ENCODE measurements around the gene EPSTI1.
"Not testable (repeated sequence)": the region's sequence is repeated elsewhere in the genome, so short reads cannot be mapped to it uniquely, and the experiment has no call there.

Gene EPSTI1

DNA sequence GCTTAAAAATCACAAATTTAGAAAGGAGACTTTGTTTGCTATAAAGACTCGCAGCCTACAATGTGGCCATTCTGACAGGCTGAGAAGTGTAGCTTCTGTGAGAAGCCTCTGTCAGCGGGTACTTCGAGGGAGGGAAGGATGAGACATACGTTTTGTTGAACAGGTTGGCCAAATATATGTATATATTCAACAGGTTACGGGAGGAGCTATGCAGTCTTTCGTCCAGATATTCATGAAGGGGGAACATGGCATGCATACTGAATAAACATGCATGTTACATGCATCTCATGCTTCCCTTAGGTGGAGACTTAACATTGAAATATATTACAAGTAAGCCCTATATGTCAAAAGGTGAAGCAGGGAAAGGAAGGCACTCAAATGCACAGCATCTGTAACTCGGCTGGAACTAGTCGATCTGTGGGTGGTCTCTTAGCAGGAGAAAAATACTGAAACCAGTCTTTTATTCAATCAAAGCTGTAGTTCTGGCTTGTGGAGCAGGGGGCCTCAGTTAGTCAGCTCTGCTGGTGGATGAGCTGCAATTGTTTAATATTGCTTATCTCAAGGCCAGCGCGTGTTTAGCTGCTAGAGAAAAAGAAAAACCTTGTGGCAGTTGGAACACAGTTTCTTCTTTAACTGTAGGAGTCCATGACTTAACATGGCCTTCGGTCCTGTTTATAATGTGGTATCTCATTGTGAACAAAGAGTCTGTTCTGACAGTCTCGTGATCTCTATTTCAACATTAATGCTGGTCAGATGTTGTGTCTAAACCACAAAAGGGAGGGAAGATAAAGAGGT is 116.4 kb downstream of the EPSTI1 start:
- in situ Hi-C loops (cut with MboI; ENCODE audit: low sequenced_read_pairs, unreplicated experiment): no loop called here
- no peak for DNase-seq (ENCODE audit: low spot score)
- TF ChIP-seq, protein P1, sequence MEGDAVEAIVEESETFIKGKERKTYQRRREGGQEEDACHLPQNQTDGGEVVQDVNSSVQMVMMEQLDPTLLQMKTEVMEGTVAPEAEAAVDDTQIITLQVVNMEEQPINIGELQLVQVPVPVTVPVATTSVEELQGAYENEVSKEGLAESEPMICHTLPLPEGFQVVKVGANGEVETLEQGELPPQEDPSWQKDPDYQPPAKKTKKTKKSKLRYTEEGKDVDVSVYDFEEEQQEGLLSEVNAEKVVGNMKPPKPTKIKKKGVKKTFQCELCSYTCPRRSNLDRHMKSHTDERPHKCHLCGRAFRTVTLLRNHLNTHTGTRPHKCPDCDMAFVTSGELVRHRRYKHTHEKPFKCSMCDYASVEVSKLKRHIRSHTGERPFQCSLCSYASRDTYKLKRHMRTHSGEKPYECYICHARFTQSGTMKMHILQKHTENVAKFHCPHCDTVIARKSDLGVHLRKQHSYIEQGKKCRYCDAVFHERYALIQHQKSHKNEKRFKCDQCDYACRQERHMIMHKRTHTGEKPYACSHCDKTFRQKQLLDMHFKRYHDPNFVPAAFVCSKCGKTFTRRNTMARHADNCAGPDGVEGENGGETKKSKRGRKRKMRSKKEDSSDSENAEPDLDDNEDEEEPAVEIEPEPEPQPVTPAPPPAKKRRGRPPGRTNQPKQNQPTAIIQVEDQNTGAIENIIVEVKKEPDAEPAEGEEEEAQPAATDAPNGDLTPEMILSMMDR (IDR thresholded peaks at IDR 0.05; ENCODE audit: borderline replicate concordance, control extremely low read depth, extremely low read depth, insufficient read depth, missing control alignments): no peak

DNA sequence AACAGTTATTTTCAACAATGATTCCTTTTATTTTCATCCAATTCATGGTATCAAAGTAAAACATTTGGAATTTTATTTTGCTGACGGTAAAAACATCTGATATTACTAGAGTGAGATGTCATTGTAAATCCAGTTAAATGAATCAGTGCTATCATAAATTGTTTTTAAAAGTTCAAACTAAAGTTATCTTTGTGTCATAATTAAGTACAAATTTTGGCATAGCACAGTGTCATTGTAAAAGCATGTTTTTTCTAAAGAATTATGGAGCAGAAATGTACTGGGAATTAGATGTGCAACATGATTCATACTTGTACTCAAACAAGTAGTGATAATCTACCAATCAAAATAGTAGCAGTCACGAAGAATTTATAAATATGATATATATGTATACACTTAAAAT is 117.8 kb downstream of the EPSTI1 start:
- in situ Hi-C loops (cut with MboI; ENCODE audit: low sequenced_read_pairs, unreplicated experiment): no loop called here
- no peak for DNase-seq (ENCODE audit: low spot score)
- TF ChIP-seq, protein P1 (IDR thresholded peaks at IDR 0.05; ENCODE audit: borderline replicate concordance, control extremely low read depth, extremely low read depth, insufficient read depth, missing control alignments): no peak

DNA sequence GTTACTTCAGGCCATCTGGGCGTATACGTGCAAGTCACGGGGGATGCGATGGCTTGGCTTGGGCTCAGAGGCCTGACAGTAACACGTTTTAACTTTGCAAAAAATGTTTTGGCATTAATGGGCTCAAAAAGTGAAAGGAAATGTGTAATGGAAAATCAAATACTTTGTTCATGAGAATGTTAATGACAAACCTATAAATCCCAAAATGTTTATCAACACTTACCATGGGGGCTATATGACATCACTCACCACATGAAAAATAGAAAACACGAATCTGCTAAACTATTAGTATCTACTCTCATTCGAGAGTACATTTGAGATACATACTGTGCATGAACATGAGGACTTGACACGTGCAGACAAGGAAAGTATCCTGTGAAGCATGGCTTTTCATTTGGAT is 119.0 kb downstream of the EPSTI1 start:
- no peak for DNase-seq (ENCODE audit: low spot score)
- TF ChIP-seq, protein P1 (IDR thresholded peaks at IDR 0.05; ENCODE audit: borderline replicate concordance, control extremely low read depth, extremely low read depth, insufficient read depth, missing control alignments): no peak
- in situ Hi-C loops (cut with MboI; ENCODE audit: low sequenced_read_pairs, unreplicated experiment): no loop called here

DNA sequence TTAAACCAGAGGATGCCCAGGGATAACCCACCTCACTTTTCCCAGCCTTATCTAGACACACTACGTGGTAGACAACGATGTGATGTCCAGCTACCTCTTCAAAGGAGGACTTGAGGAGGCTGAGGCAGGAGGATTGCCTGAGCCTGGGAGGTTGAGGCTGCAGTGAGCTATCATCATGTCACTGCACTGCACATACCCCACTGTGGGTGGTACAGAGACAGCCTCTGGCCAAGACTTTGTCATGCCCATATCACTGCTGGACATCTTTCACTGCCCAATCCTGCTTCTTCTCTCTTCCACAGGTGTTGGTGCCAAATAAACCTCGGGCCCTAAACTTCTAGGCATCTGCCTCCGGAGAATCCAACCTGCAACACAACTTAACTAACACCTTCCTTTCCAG is 124.8 kb downstream of the EPSTI1 start:
- TF ChIP-seq, protein P1 (IDR thresholded peaks at IDR 0.05; ENCODE audit: borderline replicate concordance, control extremely low read depth, extremely low read depth, insufficient read depth, missing control alignments): no peak
- in situ Hi-C loops (cut with MboI; ENCODE audit: low sequenced_read_pairs, unreplicated experiment): no loop called here
- no peak for DNase-seq (ENCODE audit: low spot score)

DNA sequence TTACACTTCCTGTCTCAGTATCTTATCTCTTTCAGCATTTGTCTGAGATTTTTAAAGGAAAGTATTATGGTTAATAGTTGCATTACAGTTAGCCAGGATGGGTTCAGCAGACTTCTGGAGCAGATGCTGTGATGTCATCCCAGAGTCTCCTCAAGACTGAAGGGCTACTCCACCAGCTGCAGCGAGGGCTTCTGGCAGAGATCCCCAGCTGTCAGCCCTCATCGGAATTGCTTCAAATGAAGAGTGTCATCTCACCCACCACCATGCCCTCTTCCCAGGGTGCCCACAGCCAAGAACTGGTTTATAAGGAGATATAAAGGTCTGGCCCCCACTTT is 126.3 kb downstream of the EPSTI1 start:
- in situ Hi-C loops (cut with MboI; ENCODE audit: low sequenced_read_pairs, unreplicated experiment): no loop called here
- TF ChIP-seq, protein P1 (IDR thresholded peaks at IDR 0.05; ENCODE audit: borderline replicate concordance, control extremely low read depth, extremely low read depth, insufficient read depth, missing control alignments): no peak
- DNase-seq (ENCODE audit: low spot score): no peak

DNA sequence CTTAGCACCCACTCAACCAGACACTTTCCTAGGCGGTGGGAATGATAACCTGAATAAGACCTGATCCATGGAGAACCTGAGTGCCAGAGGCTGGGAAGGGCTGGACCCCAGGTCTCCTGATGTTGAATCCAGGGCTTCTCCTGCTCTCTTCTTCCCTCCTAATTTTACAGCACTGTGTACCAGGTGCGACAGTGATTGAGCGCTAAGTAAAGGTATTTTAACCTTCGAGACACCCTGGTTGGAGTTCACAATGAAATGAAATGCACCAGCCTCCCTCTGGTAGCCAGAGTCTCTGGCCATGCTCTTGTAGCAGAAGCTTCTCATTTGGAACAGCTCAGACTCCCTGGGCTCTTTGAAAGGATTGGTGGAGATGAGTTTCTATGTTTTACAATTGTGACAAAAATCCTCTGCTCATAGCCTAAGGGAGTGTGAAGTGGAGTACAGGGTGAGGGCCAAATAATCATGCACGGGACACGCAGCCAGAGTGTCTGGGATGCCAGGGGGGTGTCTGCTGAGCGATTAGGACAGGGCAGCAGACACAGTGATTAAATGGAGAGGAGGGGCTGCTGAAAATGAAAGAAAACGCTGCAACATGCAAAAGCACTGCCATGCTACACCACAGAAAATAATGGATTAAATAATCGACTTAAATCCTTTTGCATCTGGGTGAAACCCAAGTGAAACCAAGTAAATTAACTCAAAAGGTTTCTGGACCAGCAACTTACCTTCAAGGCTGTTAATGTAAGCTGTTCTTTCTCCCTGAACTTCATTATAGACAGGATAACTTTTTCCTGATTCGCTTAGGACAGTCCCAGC is 126.9 kb downstream of the EPSTI1 start:
- in situ Hi-C loops (cut with MboI; ENCODE audit: low sequenced_read_pairs, unreplicated experiment): no loop called here
- TF ChIP-seq, protein P1 (IDR thresholded peaks at IDR 0.05; ENCODE audit: borderline replicate concordance, control extremely low read depth, extremely low read depth, insufficient read depth, missing control alignments): no peak
- no peak for DNase-seq (ENCODE audit: low spot score)

DNA sequence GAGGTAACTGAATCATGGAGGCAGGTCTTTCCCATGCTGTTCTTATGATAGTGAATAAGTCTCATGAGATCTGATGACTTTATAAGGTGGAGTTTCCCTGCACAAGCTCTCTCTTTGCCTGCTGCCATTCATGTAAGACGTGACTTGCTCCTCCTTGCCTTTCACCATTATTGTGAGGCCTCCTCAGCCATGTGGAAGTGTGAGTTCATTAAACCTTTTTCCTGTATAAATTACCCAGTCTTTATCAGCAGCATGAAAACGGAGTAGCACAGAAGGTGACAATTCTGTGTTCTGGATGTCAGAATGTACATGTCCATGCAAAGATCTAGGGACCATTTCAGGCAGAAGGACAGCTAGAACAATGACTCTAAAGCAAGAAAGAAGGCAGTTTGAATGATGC is 129.7 kb downstream of the EPSTI1 start:
- in situ Hi-C loops (cut with MboI; ENCODE audit: low sequenced_read_pairs, unreplicated experiment); DNase-seq (ENCODE audit: low spot score): not testable (repeated sequence)
